Neural progenitor cell (in vitro differentiated cells): ENCODE measurements around the gene PCDHGB2. TPM values are rescaled to one million over a fixed set of nuclear protein-coding genes. Genes with fewer than 3 reads are reported as not detected.
A peak's percentile ranks its signal among the peaks of the same experiment; 100 is the strongest.
"Not testable (repeated sequence)": the region's sequence is repeated elsewhere in the genome, so short reads cannot be mapped to it uniquely, and the experiment has no call there.

Experiments used
- DNase-seq: peaks from one replicate; pipeline ENCODE4 v3.0.0-alpha.2; 2016; ENCODE audit warnings: low spot score
- H2AFZ ChIP-seq: fragments of 200-600 bp; sonication (generic); replicated peaks from 2 replicates; pipeline ENCODE4 v1.6.1; 2016; ENCODE audit warnings: antibody characterized with exemption
- H3F3A ChIP-seq: fragments of 200-600 bp; sonication (generic); 2 replicates; pipeline ENCODE4 v1.6.1; 2016; ENCODE audit warnings: antibody characterized with exemption, low read depth
- H3K27ac ChIP-seq: fragments of 200-600 bp; sonication (generic); 2 replicates; pipeline ENCODE4 v1.5.1; 2016; ENCODE audit warnings: mild to moderate bottlenecking
- H3K27me3 ChIP-seq: fragments of 200-600 bp; sonication (generic); 2 replicates; pipeline ENCODE4 v1.6.1; 2016; ENCODE audit warnings: mild to moderate bottlenecking, moderate library complexity
- H3K36me3 ChIP-seq: fragments of 200-600 bp; sonication (generic); 2 replicates; pipeline ENCODE4 v1.5.1; 2016
- H3K4me1 ChIP-seq: fragments of 200-600 bp; sonication (generic); 2 replicates; pipeline ENCODE4 v1.6.1; 2016; ENCODE audit warnings: mixed run types
- H3K4me2 ChIP-seq: fragments of 200-600 bp; sonication (generic); 2 replicates; pipeline ENCODE4 v1.6.1; 2016
- H3K4me3 ChIP-seq: fragments of 200-600 bp; sonication (generic); 2 replicates; pipeline ENCODE4 v1.5.1; 2016
- H3K79me2 ChIP-seq: fragments of 200-600 bp; sonication (generic); 2 replicates; pipeline ENCODE4 v1.6.1; 2016; ENCODE audit warnings: low read depth
- H3K9ac ChIP-seq: fragments of 200-600 bp; sonication (generic); 2 replicates; pipeline ENCODE4 v1.6.1; 2016
- H3K9me3 ChIP-seq: fragments of 200-600 bp; sonication (generic); 2 replicates; pipeline ENCODE4 v1.5.1; 2016; ENCODE audit warnings: low read depth
- H4K20me1 ChIP-seq: fragments of 200-600 bp; sonication (generic); 2 replicates; pipeline ENCODE4 v1.6.1; 2016; ENCODE audit warnings: low read depth
- H3K27ac Mint-ChIP-seq: 3 replicates; pipeline ENCODE4 v1.8.0; 2021; ENCODE audit warnings: mixed read lengths
- H3K27me3 Mint-ChIP-seq: 2 replicates; pipeline ENCODE4 v1.8.0; 2022; ENCODE audit warnings: low read depth, mild to moderate bottlenecking, inconsistent platforms, moderate library complexity, mixed read lengths; ENCODE audit not compliant: insufficient read depth
- H3K36me3 Mint-ChIP-seq: 3 replicates; pipeline ENCODE4 v1.8.0; 2021; ENCODE audit warnings: mixed read lengths
- H3K4me1 Mint-ChIP-seq: 3 replicates; pipeline ENCODE4 v1.8.0; 2021; ENCODE audit warnings: mixed read lengths
- H3K4me3 Mint-ChIP-seq: 3 replicates; pipeline ENCODE4 v1.8.0; 2021; ENCODE audit warnings: mild to moderate bottlenecking, moderate library complexity, mixed read lengths
- H3K9me3 Mint-ChIP-seq: 3 replicates; pipeline ENCODE4 v1.8.0; 2020; ENCODE audit warnings: mixed read lengths
- EZH2 ChIP-seq: fragments of 200-600 bp; sonication (generic); IDR thresholded peaks from 2 replicates; pipeline ENCODE4 v1.6.1; 2017; ENCODE audit warnings: antibody characterized with exemption, mild to moderate bottlenecking, moderate library complexity
- EZH2phosphoT487 ChIP-seq: fragments of 200-600 bp; sonication (generic); IDR thresholded peaks from 2 replicates; pipeline ENCODE4 v1.6.1; 2017; ENCODE audit warnings: antibody characterized with exemption
- total RNA-seq: library from RNA; depleted of rRNA; stranded (reverse); fragments of >200 nt; gene quantifications from 2 replicates; pipeline ENCODE4 v1.2.3, GENCODE V29; 2015; ENCODE audit warnings: low replicate concordance
- TF ChIP-seq, protein P1 (sequence below): fragments of 200-600 bp; sonication (generic); IDR thresholded peaks from 2 replicates; pipeline ENCODE4 v1.5.1; 2017; ENCODE audit warnings: antibody characterized with exemption, mild to moderate bottlenecking

Gene PCDHGB2
- total RNA-seq, 1 donor from 2014 or later = 2.2 TPM

DNA sequence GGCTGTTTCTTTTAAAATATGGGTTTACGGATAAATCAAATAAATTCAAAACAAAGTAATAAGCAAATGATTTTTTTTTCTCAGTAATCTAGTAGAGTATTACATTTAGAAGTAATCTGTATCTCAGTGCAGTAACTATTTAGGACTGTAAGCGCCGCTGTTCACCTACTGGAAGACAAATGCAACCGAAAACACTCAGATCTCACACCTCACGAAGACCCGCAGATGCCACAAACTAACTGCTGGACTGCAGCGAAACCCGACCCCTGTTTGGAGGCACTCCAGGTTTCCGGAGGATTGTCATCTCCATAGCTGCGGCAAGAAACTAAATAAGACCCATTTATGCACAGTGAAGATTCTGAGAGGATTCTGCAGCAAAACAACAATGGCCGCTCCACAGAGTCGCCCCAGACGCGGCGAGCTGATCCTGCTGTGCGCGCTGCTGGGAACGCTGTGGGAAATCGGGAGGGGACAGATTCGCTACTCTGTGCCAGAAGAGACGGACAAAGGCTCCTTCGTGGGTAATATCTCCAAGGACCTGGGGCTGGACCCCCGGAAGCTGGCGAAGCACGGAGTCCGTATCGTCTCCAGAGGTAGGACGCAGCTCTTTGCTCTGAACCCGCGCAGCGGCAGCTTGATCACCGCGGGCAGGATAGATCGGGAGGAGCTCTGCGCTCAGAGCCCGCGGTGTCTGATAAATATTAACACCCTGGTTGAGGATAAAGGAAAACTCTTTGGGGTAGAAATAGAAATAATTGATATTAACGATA is 32.8 kb downstream of the PCDHGB2 start, which contains the start of gene PCDHGA8:
Gene PCDHGA8, plus strand, starts transcription at position 205 of the 770 bp plus-strand sequence. Its CDS starts 181 bp downstream, at position 386.
- Histone ChIP-seq H3K4me1 (no peaks in the 10 kb centered on the region), H4K20me1 (no peaks in the 10 kb centered on the region), H3K9ac (no peak within 1 kb of the TSS), H3K27ac (no peak within 1 kb of the TSS), H3K79me2 (no peaks in the 10 kb centered on the region), H3F3A (peaks cover 7% of the 10 kb centered on the region), H3K4me2 (no peak within 1 kb of the TSS), H3K36me3 (peaks cover 19% of the 10 kb centered on the region), H3K9me3 (peaks cover 57% of the 10 kb centered on the region), H3K4me3 (peak within 1 kb of the TSS; percentile 3), H3K27me3 (no peaks in the 10 kb centered on the region), H2AFZ (no peak within 1 kb of the TSS)
- H3K4me3 Mint-ChIP-seq = no peak within 1 kb of the TSS
- H3K27me3 Mint-ChIP-seq = peaks cover 2% of the 10 kb centered on the region
- DNase-seq = no peak
- H3K36me3 Mint-ChIP-seq = peaks cover 9% of the 10 kb centered on the region
- TF ChIP-seq, protein P1, sequence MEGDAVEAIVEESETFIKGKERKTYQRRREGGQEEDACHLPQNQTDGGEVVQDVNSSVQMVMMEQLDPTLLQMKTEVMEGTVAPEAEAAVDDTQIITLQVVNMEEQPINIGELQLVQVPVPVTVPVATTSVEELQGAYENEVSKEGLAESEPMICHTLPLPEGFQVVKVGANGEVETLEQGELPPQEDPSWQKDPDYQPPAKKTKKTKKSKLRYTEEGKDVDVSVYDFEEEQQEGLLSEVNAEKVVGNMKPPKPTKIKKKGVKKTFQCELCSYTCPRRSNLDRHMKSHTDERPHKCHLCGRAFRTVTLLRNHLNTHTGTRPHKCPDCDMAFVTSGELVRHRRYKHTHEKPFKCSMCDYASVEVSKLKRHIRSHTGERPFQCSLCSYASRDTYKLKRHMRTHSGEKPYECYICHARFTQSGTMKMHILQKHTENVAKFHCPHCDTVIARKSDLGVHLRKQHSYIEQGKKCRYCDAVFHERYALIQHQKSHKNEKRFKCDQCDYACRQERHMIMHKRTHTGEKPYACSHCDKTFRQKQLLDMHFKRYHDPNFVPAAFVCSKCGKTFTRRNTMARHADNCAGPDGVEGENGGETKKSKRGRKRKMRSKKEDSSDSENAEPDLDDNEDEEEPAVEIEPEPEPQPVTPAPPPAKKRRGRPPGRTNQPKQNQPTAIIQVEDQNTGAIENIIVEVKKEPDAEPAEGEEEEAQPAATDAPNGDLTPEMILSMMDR = no peak
- TF ChIP-seq EZH2 (no peak), EZH2phosphoT487 (no peak)
- H3K4me1 Mint-ChIP-seq = no peaks in the 10 kb centered on the region
- peaks cover 56% of the 10 kb centered on the region for H3K9me3 Mint-ChIP-seq
- no peak within 1 kb of the TSS for H3K27ac Mint-ChIP-seq

DNA sequence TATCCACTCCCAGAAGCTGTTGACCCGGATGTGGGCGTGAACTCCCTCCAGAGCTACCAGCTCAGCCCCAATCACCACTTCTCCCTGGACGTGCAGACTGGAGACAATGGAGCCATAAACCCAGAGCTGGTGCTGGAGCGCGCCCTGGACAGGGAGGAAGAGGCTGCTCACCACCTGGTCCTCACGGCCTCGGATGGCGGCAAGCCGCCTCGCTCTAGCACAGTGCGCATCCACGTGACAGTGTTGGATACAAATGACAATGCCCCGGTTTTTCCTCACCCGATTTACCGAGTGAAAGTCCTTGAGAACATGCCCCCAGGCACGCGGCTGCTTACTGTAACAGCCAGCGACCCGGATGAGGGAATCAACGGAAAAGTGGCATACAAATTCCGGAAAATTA is 33.5 kb downstream of the PCDHGB2 start:
- H3K9me3 ChIP-seq = peaks cover 58% of the 10 kb centered on the region
- H3F3A ChIP-seq = peaks cover 7% of the 10 kb centered on the region
- no peak for DNase-seq
- H3K4me2 ChIP-seq = no peak overlapping the region
- H3K9ac ChIP-seq = no peak overlapping the region
- Mint-ChIP-seq H3K27me3 (peaks cover 2% of the 10 kb centered on the region), H3K36me3 (peaks cover 9% of the 10 kb centered on the region), H3K4me3 (no peak overlapping the region), H3K9me3 (peaks cover 54% of the 10 kb centered on the region), H3K27ac (no peak overlapping the region), H3K4me1 (no peaks in the 10 kb centered on the region)
- H3K27ac ChIP-seq = no peak overlapping the region
- peaks cover 19% of the 10 kb centered on the region for H3K36me3 ChIP-seq
- H3K4me3 ChIP-seq = no peak overlapping the region
- no peaks in the 10 kb centered on the region for H3K79me2 ChIP-seq
- no peak overlapping the region for H2AFZ ChIP-seq
- no peaks in the 10 kb centered on the region for H3K4me1 ChIP-seq
- TF ChIP-seq EZH2 (no peak), EZH2phosphoT487 (no peak)
- TF ChIP-seq, protein P1 = no peak
- H3K27me3 ChIP-seq = no peaks in the 10 kb centered on the region
- no peaks in the 10 kb centered on the region for H4K20me1 ChIP-seq

DNA sequence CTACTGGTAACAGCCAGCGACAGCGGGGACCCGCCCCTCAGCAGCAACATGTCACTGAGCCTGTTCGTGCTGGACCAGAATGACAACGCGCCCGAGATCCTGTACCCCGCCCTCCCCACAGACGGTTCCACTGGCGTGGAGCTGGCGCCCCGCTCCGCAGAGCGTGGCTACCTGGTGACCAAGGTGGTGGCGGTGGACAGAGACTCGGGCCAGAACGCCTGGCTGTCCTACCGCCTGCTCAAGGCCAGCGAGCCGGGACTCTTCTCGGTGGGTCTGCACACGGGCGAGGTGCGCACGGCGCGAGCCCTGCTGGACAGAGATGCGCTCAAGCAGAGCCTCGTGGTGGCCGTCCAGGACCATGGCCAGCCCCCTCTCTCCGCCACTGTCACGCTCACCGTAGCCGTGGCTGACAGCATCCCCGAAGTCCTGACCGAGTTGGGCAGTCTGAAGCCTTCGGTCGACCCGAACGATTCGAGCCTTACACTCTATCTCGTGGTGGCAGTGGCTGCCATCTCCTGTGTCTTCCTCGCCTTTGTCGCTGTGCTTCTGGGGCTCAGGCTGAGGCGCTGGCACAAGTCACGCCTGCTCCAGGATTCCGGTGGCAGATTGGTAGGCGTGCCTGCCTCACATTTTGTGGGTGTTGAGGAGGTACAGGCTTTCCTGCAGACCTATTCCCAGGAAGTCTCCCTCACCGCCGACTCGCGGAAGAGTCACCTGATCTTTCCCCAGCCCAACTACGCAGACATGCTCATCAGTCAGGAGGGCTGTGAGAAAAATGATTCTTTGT is 34.8 kb downstream of the PCDHGB2 start:
- not testable (repeated sequence) for H3K27me3 Mint-ChIP-seq, H3K4me1 Mint-ChIP-seq, H4K20me1 ChIP-seq, H3K36me3 Mint-ChIP-seq, H3F3A ChIP-seq, H3K27me3 ChIP-seq, H3K27ac Mint-ChIP-seq, H3K4me3 ChIP-seq, H3K9ac ChIP-seq, H3K4me3 Mint-ChIP-seq, H2AFZ ChIP-seq, DNase-seq, H3K27ac ChIP-seq, H3K79me2 ChIP-seq, H3K4me1 ChIP-seq, H3K4me2 ChIP-seq
- peaks cover 19% of the 10 kb centered on the region for H3K36me3 ChIP-seq
- H3K9me3 Mint-ChIP-seq = peaks cover 56% of the 10 kb centered on the region
- H3K9me3 ChIP-seq = peaks cover 63% of the 10 kb centered on the region

DNA sequence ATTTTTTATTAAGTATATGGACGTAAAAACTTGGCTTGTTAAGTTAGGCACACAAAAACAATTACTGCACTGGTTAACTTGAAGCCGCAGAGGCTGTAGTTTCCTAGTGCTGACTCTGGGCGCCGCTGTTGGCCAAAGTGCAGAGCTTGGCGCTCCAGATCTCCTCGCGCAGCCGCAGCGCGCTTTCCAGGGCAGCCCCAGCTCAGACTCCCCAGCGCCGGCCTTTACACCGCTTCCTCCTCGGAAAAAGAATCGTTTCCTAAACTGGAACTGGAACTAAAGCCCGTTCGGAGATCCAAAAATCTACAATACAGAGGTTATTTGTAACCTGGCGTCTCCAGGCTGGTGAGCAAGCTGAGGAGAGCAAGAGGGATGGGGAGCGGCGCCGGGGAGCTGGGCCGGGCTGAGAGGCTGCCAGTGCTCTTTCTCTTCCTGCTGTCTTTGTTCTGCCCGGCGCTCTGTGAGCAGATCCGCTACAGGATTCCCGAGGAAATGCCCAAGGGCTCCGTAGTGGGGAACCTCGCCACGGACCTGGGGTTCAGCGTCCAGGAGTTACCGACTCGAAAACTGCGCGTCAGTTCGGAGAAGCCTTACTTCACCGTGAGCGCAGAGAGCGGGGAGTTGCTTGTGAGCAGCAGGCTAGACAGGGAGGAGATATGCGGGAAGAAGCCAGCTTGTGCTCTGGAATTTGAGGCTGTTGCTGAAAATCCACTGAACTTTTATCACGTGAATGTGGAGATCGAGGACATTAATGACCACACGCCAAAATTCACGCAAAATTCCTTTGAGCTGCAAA is 38.2 kb downstream of the PCDHGB2 start, which contains the start of gene PCDHGB5:
Gene PCDHGB5, plus strand, starts transcription at position 192 of the 796 bp plus-strand sequence. Its CDS starts 181 bp downstream, at position 373.
- not testable (repeated sequence) for H4K20me1 ChIP-seq, H3K4me2 ChIP-seq, H3K9ac ChIP-seq, H3K36me3 ChIP-seq, H3K4me3 ChIP-seq, H3K36me3 Mint-ChIP-seq, DNase-seq, H3F3A ChIP-seq, H3K4me1 Mint-ChIP-seq, H2AFZ ChIP-seq, H3K27me3 Mint-ChIP-seq, H3K4me3 Mint-ChIP-seq, H3K79me2 ChIP-seq, H3K27ac Mint-ChIP-seq, H3K27me3 ChIP-seq, H3K27ac ChIP-seq, H3K4me1 ChIP-seq
- H3K9me3 ChIP-seq = peaks cover 41% of the 10 kb centered on the region
- peaks cover 60% of the 10 kb centered on the region for H3K9me3 Mint-ChIP-seq
